ENCODE results near the gene PAX7. TPM values are rescaled to one million over a fixed set of nuclear protein-coding genes. Genes with fewer than 3 reads are reported as not detected.
A peak's percentile ranks its signal among the peaks of the same experiment; 100 is the strongest.

PAX7 gene
- total and polyA plus RNA-seq, 2 of the 4 experiments (the other 2 are of a cell fraction): not detected

DNA sequence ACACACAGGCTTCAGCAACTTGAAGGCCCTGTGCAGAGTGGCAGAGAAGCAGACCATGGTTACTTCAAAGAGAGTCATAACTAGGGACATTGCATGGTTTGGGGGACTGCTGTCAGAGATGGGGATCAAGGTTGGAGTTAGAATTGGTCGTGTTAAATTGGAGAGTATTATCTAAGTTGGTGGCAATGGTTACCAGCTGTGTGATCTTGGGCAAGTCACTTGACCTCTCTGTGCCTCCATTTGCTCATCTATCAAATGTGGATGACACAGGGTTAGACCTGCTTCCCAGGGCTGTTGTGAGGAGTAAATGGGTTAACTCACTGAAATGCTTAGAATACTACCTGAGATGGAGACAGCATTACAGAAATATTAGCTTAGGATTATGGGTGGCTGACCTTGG is 91.1 kb downstream of the PAX7 start:
- H3K23ac ChIP-seq (ENCODE audit: low read depth, low read length): no peak overlapping the region
- in situ Hi-C loops (cut with MboI; ENCODE audit: low sequenced_read_pairs): no loop called here
- TF ChIP-seq POLR2A (IDR thresholded peaks at IDR 0.05; ENCODE audit: low read depth, low read length): no peak
- no peak for TF ChIP-seq RAD21 (IDR thresholded peaks at IDR 0.05; ENCODE audit: low read length)
- no peak for TF ChIP-seq CEBPB (IDR thresholded peaks at IDR 0.05; ENCODE audit: low read depth, low read length)
- TF ChIP-seq NFE2L2 (IDR thresholded peaks at IDR 0.05; ENCODE audit: low read depth, low read length): no peak
- H2BK120ac ChIP-seq (ENCODE audit: low read depth, low read length): no peak overlapping the region
- no peak overlapping the region for H3K56ac ChIP-seq (ENCODE audit: extremely low read depth, insufficient read depth, low read length)
- DNase-seq (no peak), ATAC-seq (ENCODE audit: low read depth) (no peak)
- no peak overlapping the region for H4K91ac ChIP-seq (ENCODE audit: insufficient read depth, low read depth, low read length)
- dilution Hi-C loops (cut with HindIII; ENCODE audit: low sequenced_read_pairs, unreplicated experiment): no loop called here
- ChIA-PET CTCF (no interaction called here), POLR2A (ENCODE audit: unreplicated experiment) (no interaction called here)
- no peaks in the 10 kb centered on the region for H3K9me3 ChIP-seq (ENCODE audit: control insufficient read depth, insufficient read depth, low read length)
- no peak overlapping the region for H2AK9ac ChIP-seq (replicated peaks; ENCODE audit: low read depth, low read length, poor library complexity)
- 17% methylated on average over 1 of the region's 1 CpG; no CpG with 5 or more reads in 1 of the 2 experiments for WGBS, 2 experiments (ENCODE audit: extremely low coverage in 2 of 2, insufficient read length in 1 of 2)
- no peaks in the 10 kb centered on the region for H3K4me1 ChIP-seq (ENCODE audit: control insufficient read depth, insufficient read depth, low read length)
- H3K4ac ChIP-seq (ENCODE audit: low read depth, low read length): no peak overlapping the region
- no peak overlapping the region for H3K18ac ChIP-seq (ENCODE audit: low read depth, low read length)
- no peak overlapping the region for H3K14ac ChIP-seq (replicated peaks; ENCODE audit: low read depth, low read length)
- H4K8ac ChIP-seq (ENCODE audit: low read depth in 2 of 2, low read length in 2 of 2): no peak overlapping the region
- no peak overlapping the region for H3K4me2 ChIP-seq (ENCODE audit: low read depth, low read length)
- no peak overlapping the region for H2BK15ac ChIP-seq (ENCODE audit: low read depth, low read length)
- no peaks in the 10 kb centered on the region for H3K36me3 ChIP-seq (ENCODE audit: control insufficient read depth, insufficient read depth, low read length)
- H3K9ac ChIP-seq (ENCODE audit: low read depth, low read length): no peak overlapping the region
- H4K5ac ChIP-seq (ENCODE audit: low read depth, low read length): no peak overlapping the region
- H3K9me1 ChIP-seq (ENCODE audit: insufficient read depth, low read length): no peaks in the 10 kb centered on the region
- no peak overlapping the region for H2BK20ac ChIP-seq (ENCODE audit: low read depth, low read length)
- no peak overlapping the region for H2BK5ac ChIP-seq (ENCODE audit: low read depth, low read length, poor library complexity, severe bottlenecking)
- no peak overlapping the region for H3K4me3 ChIP-seq (ENCODE audit: insufficient read depth, low read depth, low read length)
- no peak overlapping the region for H2AK5ac ChIP-seq (ENCODE audit: low read depth, low read length)
- no peaks in the 10 kb centered on the region for H3K79me1 ChIP-seq (ENCODE audit: low read depth in 1 of 2, low read length in 2 of 2)
- BruUV-seq (replicated peaks): no TSS peak
- H2AFZ ChIP-seq (replicated peaks; ENCODE audit: low read length, poor library complexity): peak overlapping the region; percentile 51
- no peak overlapping the region for H3K27ac ChIP-seq (ENCODE audit: insufficient read depth, low read length)
- peaks cover 35% of the 10 kb centered on the region for H3K27me3 ChIP-seq (ENCODE audit: control insufficient read depth, insufficient read depth, low read length)
- no peaks in the 10 kb centered on the region for H4K20me1 ChIP-seq (ENCODE audit: insufficient read depth, low read length)
- intact Hi-C loops (cut with micrococcal nuclease): no loop called here

All from IMR-90 (cell line).